GM21526 (cell line): ENCODE results near the gene RUVBL1.
A peak's percentile ranks its signal among the peaks of the same experiment; 100 is the strongest.
"Not testable (repeated sequence)": the region's sequence is repeated elsewhere in the genome, so short reads cannot be mapped to it uniquely, and the experiment has no call there.

Experiments used
- ATAC-seq: cut with Tn5 transposase; IDR thresholded peaks from one replicate; pipeline ENCODE4 v1.9.1; 2021; ENCODE audit warnings: moderate library complexity; ENCODE audit not compliant: unreplicated experiment, low FRiP score

The RUVBL1 gene

DNA sequence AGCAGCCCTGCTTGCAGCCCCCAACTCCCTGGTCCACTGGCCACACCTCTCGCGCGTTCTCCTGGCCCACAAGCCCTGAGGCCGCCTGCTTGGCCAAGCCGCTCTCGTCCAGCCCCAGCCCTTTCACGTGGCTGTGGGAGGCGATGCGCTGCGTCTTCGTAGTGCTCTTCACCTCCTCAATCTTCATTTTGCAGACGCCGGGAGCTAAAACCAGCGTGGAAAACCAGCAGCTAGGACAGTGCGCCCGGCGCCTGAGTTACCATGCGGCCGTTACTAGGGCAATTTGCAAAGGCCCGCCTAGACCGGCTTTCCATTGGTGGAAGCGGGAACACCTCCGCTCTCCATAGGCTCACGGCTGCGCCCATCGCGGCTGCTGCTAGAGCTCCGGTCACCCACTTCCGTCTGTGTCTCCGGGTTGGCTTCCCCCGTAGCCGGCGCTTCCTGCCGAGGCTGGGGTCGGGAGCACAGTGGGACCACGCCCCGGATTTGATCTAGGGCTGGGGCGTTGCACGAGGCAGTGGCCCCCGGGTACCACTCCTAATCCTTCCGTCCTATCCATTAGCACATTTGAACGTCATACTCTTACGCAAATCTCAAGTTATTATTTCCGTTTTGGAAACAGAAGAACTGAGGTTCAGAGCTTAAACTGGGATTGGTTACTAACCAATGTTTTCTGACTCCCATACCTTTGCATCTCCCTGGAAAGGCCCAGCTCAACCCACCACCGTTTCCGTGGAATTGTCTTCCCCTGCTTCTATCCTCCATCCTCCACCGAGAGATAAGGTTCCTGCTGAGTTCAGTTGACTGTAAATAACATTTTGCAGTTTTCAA lies at the start of gene RUVBL1:
RUVBL1 (minus strand) TSS at position 275 of the 831 bp plus-strand sequence; CDS start at position 187, 88 bp downstream.
- ATAC-seq = peak; percentile 95

DNA sequence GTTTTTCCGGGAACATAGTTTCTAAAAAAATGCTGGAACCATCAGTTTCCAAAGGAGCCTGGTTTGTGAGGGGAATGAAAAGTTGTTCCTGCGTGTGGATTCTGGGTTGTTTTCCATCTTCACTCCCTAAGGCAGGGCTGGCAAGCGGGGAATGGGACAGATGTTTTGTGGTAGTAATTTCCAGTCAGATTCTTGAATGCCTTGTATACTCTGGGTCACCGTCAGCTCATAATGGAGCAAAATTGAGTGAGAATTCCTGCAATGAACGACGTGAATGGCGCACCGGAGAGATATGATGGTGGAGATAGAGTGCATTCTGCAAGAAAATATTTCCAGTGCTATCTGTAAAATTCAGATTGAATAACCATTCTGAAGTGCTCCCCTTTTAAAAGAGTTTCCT lies 49.6 kb upstream of the RUVBL1 start:
- ATAC-seq = no peak

- ATAC-seq = no peak
These were observed 47.4 kb upstream of the RUVBL1 start for GRCh38 chr3:128170866-128171516.

DNA sequence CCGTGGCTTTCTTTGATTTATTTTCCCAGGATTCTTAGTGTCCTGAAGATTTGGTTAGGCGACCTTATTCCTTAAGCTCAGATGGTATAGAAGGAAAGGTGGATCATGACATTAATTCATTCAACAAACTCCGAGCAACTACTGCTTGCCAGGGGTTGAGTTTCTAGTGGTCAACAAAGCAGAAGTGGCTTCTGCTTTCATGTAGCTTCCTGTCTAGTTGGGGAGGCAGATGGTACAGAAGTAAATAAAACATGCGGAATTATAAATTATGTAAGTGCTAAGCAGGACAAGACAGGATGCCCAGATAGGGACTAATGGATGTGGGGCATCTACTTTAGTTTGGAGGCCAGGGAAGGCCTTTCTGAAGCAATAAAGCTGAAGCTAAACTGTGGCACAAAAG lies 45.2 kb upstream of the RUVBL1 start:
- no peak for ATAC-seq

DNA sequence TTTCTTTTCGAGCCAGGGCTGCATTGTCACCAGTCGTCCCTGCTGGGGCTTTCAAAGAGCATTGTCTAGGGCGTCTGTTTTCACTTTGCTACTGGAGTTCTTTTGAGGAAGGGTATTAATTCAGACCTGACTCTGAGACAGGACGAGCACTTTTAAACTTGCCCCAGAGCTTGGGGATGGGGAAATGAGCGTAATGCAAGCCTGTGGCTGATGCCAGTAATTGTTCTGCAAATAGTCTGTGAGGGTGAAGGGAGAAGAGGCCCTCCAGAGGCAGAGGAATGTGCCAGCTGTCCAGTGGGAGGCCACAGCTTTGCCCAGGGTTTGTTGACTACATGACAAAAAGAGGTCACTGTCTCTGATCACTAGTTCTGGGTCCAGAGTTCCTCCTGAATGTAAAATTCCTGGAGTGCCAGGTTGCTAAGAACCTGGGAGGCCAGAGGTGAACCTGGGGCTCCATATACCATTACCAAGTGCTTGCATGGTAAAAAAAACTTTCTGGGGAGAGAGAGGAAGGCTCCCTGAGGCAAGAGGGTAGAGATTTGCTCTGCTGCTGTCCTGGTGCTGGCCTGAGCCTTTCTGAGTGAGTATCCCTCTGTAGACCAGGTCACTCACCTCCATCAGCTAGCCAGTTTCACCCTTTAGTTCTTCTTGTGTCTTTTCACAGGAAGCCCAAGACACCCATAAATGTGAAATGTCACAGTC lies 44.5 kb upstream of the RUVBL1 start:
- ATAC-seq = no peak

- ATAC-seq = no peak
These were observed 44.0 kb upstream of the RUVBL1 start for GRCh38 chr3:128167646-128167972.

DNA sequence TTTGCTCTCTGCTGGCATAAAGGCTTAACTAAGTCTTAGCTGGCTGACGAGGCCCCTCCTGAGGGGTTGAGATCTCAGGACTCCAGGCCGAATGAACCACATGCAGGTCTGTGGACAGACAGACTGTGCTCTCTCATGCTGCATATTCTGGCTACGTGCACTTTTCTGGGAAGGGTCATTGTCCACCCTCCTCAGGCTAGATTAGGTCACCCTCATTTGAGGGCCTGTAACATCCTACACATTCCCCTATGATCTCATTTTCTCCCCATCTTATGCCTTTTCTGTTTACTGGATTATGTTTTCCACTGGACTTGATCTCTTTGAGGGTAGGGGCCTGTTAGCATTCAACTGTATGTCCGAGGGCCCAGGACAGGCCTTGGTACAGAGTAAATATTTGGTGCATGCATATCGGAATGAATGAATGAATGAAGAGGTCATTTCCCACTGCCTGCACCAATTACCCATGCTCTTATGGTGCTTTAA lies 43.4 kb upstream of the RUVBL1 start:
- ATAC-seq = no peak

DNA sequence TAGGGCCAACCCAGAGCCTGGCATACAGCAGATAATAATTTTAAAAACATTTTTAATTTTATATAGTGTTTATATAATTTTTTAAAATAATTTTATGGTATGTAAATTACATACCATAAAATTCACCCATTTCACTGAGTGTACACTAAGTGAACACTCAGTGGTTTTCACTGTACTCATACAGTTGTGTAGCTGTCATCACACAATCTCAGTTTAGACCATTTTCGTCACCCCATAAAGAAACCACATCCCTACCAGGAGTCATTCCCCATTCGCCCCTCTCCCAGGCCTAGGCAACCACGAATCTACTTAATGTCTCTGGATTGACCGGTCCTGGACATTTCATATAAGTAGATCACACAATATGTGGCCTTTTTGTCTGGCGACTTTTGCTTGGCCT lies 39.8 kb upstream of the RUVBL1 start:
- ATAC-seq = no peak

DNA sequence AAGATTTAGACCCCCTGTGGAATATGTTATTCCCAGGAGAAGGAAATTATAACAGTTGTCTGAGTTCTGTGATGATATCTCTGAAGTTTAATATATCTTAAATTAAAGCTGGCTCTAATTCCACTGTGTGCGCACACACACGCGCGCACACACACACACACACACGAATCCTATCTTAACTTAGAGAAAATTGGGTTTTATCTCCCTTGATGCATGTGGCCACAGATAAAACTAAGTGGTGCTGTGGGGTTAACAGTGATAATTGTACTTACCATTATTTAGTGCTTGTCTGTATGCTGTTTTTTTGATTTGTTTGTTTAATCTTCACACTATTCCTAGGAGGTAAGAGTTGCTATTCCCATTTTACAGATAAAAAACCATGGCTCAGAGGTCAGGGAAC lies 37.0 kb upstream of the RUVBL1 start:
- ATAC-seq = no peak

DNA sequence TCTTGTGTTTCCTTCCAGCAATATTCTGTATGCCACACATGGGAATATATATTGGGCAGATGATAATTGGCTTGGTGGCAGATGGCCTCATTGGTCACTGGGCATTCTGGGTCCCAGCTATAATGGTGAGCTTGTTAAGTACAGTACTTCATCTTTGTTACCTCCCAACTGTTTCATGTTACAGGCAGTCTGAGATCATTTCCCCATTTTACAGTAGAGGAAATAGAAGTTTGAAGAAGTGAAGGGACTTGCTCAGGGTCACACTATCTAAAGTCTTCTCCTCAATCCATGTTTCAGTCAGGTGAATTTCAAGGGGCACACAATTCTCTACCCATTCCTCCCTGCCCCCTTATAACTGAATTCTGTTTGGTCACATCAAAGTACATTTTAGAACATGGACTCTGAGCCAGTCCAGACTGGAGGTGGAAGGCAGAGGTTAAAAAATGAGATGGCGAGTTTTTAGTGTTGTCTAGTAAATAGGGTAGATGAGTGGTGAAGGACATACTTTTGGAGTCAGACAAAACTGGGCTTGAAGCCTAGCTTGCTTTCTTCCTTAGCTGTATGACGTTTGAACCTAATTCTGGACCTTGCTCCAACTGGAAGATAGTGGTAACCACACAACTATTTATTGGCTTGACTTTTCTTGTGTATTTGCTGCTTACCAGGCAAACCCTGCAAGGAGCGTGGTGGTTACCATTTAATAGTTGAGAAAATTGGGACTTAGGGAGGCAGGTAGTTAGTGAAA lies 32.2 kb upstream of the RUVBL1 start:
- ATAC-seq = no peak

DNA sequence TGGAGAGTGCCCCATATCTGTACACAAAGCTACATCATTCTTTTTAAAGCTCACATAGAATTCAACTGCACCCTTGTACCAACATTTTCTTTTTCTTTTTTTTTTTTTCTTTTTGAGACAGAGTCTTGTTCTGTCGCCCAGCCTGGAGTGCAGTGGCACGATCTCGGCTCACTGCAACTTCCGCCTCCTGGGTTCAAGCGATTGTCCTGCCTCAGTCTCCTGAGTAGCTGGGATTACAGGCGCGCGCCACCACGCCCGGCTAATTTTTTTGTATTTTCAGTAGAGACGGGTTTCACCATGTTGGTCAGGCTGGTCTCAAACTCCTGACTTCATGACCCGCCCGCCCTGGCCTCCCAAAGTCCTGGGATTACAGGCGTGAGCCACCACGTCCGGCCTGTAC lies 30.7 kb upstream of the RUVBL1 start:
- not testable (repeated sequence) for ATAC-seq

GRCh38 chr3:128153156-128154041 lies 29.8 kb upstream of the RUVBL1 start, which contains the start of gene EEFSEC:
EEFSEC (plus strand) TSS chr3:128153481; CDS start chr3:128153508, 27 bp downstream.
- ATAC-seq = peak; percentile 80

DNA sequence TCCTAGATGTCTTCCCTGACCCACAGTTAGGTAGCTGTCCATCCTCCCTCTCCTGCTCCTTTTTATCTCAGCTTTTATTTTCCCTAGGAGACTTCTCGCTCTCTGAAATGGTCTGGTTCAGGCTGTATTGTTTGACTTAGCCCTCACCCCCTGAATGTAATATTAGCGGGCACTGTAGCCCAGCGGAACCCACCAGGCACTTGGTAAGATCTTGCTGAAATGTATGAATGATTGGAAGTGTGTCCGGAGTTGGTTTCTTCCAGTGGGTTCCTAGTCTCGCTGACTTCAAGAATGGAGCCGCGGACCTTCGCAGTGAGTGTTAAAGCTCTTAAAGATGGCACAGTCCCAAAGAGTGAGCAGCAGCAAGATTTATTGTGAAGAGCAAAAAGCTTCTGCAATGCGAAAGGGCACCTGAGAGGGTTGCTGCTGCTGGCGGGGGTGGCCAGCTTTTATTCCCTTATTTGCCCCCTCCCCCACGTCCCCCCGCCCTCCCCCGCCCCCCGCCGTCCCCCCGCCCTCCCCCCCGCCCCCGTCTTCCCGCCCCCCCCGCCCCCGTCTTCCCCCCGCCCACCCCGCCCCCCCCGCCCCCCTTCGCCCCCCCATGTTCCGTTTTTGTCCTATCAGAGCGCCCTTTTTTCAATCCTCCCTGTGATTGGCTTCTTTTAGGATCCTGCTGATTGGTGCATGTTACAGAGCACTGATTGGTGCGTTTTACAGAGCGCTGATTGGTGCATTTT lies 29.0 kb upstream of the RUVBL1 start:
- ATAC-seq = no peak

DNA sequence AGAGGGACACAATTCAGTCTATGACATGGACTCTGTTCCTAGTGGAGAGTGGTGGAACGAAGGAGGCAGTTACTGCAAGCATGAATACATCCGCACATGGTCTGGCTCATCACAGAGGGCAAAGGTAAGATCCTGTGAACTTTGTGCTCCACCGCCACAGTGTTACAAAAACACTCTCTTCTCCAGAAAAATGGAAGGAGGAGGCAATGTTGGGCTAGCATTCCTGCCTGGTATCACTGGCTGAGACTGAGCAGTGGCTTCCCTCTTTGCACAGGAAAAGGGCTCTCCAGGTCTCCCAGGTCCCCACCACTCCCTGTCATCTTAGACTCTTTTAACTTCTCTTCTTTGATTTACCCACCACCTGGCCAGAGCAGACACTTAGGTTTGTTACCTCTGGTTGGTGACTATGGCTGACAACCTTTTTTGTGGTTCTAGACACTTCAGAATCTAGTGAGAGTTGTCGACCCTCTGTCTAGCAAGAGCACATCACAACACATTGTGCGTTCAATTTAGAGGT lies 28.2 kb upstream of the RUVBL1 start:
- ATAC-seq = no peak

DNA sequence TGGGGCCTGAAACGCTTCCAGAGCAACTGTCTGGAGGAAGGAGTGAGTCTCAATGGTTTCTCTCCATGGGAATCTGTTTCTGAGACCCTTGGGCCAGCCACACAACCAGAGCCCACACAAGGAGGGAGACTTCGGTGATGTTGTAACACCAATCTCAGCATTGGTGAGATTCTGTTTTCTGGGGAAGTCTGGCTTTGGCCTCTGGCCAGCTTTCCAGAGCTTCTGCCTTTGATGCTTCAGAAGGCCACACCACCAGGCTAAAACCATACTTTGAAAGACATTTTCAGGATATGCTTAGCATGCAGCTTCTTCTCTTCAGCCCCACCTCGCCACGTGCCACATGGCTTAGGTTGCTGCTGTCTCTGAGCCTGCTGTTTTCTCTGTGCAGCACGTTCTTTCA lies 26.0 kb upstream of the RUVBL1 start:
- ATAC-seq = no peak

- ATAC-seq = no peak
These were observed 22.6 kb upstream of the RUVBL1 start for GRCh38 chr3:128146201-128146600.

- ATAC-seq = no peak
These were observed 21.7 kb upstream of the RUVBL1 start for GRCh38 chr3:128145279-128145678.

GRCh38 chr3:128144512-128145187 lies 21.0 kb upstream of the RUVBL1 start:
- no peak for ATAC-seq
